Ishikawa (cell line): Measurements from ENCODE around the gene FAM114A2.

Experiments used
- TF ChIP-seq, protein P1 (sequence below): IDR thresholded peaks from 2 replicates; pipeline ENCODE4 v1.6.1; 2012; ENCODE audit warnings: low read depth, mild to moderate bottlenecking
- TF ChIP-seq, protein P2 (sequence below): IDR thresholded peaks from 2 replicates; pipeline ENCODE4 v1.6.1; 2012

DNA sequence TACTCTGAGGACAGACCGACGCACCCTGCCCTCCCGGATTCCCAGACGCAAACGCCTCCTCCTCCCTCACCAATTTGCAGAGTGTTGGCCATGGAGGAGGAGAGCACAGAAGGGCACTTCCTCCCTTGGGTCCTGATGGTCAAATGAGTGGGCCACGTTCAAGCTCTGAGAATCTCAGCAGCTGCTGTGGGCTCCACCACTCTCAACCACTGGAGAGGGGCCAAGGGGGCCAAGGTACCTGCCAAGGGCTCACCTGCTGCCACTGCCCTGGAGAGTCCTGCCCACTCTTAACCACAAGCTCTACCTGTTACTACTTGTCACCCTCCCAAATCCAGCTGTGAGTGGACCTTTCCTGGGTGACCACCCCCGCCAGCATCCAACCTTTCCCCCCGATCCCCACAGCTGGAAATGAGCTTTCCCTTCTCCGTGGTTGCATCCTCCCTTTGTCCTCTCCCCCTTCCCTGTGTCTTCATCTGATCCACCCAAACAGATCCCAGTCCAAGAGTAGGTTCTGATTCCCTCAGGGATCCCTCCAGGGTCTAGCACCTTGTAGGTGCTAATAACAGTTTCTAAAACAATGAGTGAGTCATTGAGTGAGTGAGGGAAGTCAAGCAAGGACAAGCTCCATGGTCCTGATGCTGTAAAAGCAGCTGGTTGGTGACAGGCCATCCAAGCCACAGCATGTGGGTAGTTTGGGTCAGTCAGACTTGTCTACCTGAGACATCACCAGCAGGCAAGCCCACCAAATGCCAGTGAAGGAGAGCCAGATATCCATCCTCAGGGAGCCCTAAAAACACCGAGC, 69.7 kb downstream of the FAM114A2 start:
- TF ChIP-seq, protein P1, sequence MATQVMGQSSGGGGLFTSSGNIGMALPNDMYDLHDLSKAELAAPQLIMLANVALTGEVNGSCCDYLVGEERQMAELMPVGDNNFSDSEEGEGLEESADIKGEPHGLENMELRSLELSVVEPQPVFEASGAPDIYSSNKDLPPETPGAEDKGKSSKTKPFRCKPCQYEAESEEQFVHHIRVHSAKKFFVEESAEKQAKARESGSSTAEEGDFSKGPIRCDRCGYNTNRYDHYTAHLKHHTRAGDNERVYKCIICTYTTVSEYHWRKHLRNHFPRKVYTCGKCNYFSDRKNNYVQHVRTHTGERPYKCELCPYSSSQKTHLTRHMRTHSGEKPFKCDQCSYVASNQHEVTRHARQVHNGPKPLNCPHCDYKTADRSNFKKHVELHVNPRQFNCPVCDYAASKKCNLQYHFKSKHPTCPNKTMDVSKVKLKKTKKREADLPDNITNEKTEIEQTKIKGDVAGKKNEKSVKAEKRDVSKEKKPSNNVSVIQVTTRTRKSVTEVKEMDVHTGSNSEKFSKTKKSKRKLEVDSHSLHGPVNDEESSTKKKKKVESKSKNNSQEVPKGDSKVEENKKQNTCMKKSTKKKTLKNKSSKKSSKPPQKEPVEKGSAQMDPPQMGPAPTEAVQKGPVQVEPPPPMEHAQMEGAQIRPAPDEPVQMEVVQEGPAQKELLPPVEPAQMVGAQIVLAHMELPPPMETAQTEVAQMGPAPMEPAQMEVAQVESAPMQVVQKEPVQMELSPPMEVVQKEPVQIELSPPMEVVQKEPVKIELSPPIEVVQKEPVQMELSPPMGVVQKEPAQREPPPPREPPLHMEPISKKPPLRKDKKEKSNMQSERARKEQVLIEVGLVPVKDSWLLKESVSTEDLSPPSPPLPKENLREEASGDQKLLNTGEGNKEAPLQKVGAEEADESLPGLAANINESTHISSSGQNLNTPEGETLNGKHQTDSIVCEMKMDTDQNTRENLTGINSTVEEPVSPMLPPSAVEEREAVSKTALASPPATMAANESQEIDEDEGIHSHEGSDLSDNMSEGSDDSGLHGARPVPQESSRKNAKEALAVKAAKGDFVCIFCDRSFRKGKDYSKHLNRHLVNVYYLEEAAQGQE, result no peak
- TF ChIP-seq, protein P2, sequence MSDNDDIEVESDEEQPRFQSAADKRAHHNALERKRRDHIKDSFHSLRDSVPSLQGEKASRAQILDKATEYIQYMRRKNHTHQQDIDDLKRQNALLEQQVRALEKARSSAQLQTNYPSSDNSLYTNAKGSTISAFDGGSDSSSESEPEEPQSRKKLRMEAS, result no peak
